Mesendoderm (in vitro differentiated cells): ENCODE measurements around the gene ARHGEF35.
"Not testable (repeated sequence)": the region's sequence is repeated elsewhere in the genome, so short reads cannot be mapped to it uniquely, and the experiment has no call there.

ENCODE experiments used
- DNase-seq: peaks from one replicate; pipeline ENCODE4 v3.0.0; 2013
- H2AK5ac ChIP-seq: 2 replicates; pipeline ENCODE4 v1.6.1; 2013; ENCODE audit warnings: low read length, inconsistent platforms
- H2BK120ac ChIP-seq: 2 replicates; pipeline ENCODE4 v1.6.1; 2013; ENCODE audit warnings: low read depth, mild to moderate bottlenecking, low read length, moderate library complexity, mixed read lengths
- H2BK15ac ChIP-seq: replicated peaks from 2 replicates; pipeline ENCODE4 v1.6.1; 2013; ENCODE audit warnings: low read depth, mild to moderate bottlenecking, moderate library complexity
- H2BK5ac ChIP-seq: 2 replicates; pipeline ENCODE4 v1.6.1; 2013; ENCODE audit warnings: low read length, inconsistent platforms
- H3K18ac ChIP-seq: 2 replicates; pipeline ENCODE4 v1.6.1; 2013; ENCODE audit warnings: mild to moderate bottlenecking, low read length, mixed read lengths
- H3K23ac ChIP-seq: one replicate; pipeline ENCODE4 v1.6.1; 2013; ENCODE audit warnings: low read length
- H3K27ac ChIP-seq: 2 replicates; pipeline ENCODE4 v1.5.1; 2013; ENCODE audit warnings: low read depth, mild to moderate bottlenecking, inconsistent platforms, low read length, moderate library complexity
- H3K27me3 ChIP-seq: 2 replicates; pipeline ENCODE4 v1.6.1; 2013; ENCODE audit warnings: low read length, control low read depth, mild to moderate bottlenecking, inconsistent platforms; ENCODE audit not compliant: insufficient read depth, poor library complexity
- H3K36me3 ChIP-seq: 2 replicates; pipeline ENCODE4 v1.6.1; 2013; ENCODE audit warnings: low read length, inconsistent platforms; ENCODE audit not compliant: control insufficient read depth, insufficient read depth
- H3K4ac ChIP-seq: one replicate; pipeline ENCODE4 v1.6.1; 2013; ENCODE audit warnings: low read depth, mild to moderate bottlenecking, low read length, moderate library complexity
- H3K4me1 ChIP-seq: 2 replicates; pipeline ENCODE4 v1.6.1; 2013; ENCODE audit warnings: low read depth, low read length, inconsistent platforms; ENCODE audit not compliant: control insufficient read depth
- H3K4me2 ChIP-seq: 2 replicates; pipeline ENCODE4 v1.6.1; 2013; ENCODE audit warnings: low read length
- H3K4me3 ChIP-seq: 2 replicates; pipeline ENCODE4 v1.5.1; 2013; ENCODE audit warnings: mild to moderate bottlenecking, low read length
- H3K56ac ChIP-seq: one replicate; pipeline ENCODE4 v1.6.1; 2013; ENCODE audit warnings: low read length
- H3K79me1 ChIP-seq: 2 replicates; pipeline ENCODE4 v1.6.1; 2013; ENCODE audit warnings: low read length, inconsistent platforms
- H3K79me2 ChIP-seq: 2 replicates; pipeline ENCODE4 v1.6.1; 2013; ENCODE audit warnings: mild to moderate bottlenecking, low read length; ENCODE audit not compliant: control insufficient read depth, insufficient read depth
- H3K9ac ChIP-seq: 2 replicates; pipeline ENCODE4 v1.6.1; 2013; ENCODE audit warnings: low read length, inconsistent platforms
- H4K5ac ChIP-seq: one replicate; pipeline ENCODE4 v1.6.1; 2013; ENCODE audit warnings: low read length
- H4K8ac ChIP-seq: one replicate; pipeline ENCODE4 v1.6.1; 2013; ENCODE audit warnings: low read depth, mild to moderate bottlenecking, control low read depth, low read length, moderate library complexity
- WGBS: extraction: QIAGEN DNeasy Blood & Tissue Kit; methylation state at CpG from one replicate; pipeline ENCODE4 v1.1.7; 2013; ENCODE audit warnings: low lambda C conversion rate, missing lambda C conversion rate; ENCODE audit not compliant: insufficient coverage; ENCODE audit errors: extremely low coverage; 5-methylcytosine and 5-hydroxymethylcytosine counted together

The ARHGEF35 gene

GRCh38 chr7:144231027-144231426, 35.4 kb upstream of the ARHGEF35 start:
- not testable (repeated sequence) for H2BK120ac ChIP-seq, H3K56ac ChIP-seq, H3K4me2 ChIP-seq, DNase-seq, H4K8ac ChIP-seq, H3K27ac ChIP-seq, H2BK5ac ChIP-seq, H4K5ac ChIP-seq, H3K4me3 ChIP-seq, H3K79me2 ChIP-seq, H3K18ac ChIP-seq, H2BK15ac ChIP-seq, H3K79me1 ChIP-seq, H3K4ac ChIP-seq, H2AK5ac ChIP-seq, H3K36me3 ChIP-seq, H3K23ac ChIP-seq, H3K9ac ChIP-seq, H3K27me3 ChIP-seq, H3K4me1 ChIP-seq
- WGBS, result no CpG with 5 or more reads among the region's 2 CpGs

GRCh38 chr7:144228810-144229209, 33.2 kb upstream of the ARHGEF35 start:
- DNase-seq, H3K4ac ChIP-seq, H4K8ac ChIP-seq, H3K36me3 ChIP-seq, H3K27ac ChIP-seq, H3K23ac ChIP-seq, H2BK15ac ChIP-seq, H3K79me1 ChIP-seq, H3K56ac ChIP-seq, H3K27me3 ChIP-seq, H2AK5ac ChIP-seq, H3K18ac ChIP-seq, H2BK120ac ChIP-seq, H4K5ac ChIP-seq, H3K4me1 ChIP-seq, H3K4me2 ChIP-seq, H3K79me2 ChIP-seq, H3K4me3 ChIP-seq, H2BK5ac ChIP-seq, H3K9ac ChIP-seq: not testable (repeated sequence)
- WGBS, result no CpG with 5 or more reads among the region's 3 CpGs

- H4K5ac ChIP-seq, H3K23ac ChIP-seq, H3K36me3 ChIP-seq, H3K4me1 ChIP-seq, H3K4me2 ChIP-seq, DNase-seq, H3K79me1 ChIP-seq, H3K4ac ChIP-seq, H2BK120ac ChIP-seq, H3K79me2 ChIP-seq, H3K18ac ChIP-seq, H3K4me3 ChIP-seq, H3K27me3 ChIP-seq, H2BK15ac ChIP-seq, H3K56ac ChIP-seq, H2AK5ac ChIP-seq, H2BK5ac ChIP-seq, H3K9ac ChIP-seq, H4K8ac ChIP-seq, H3K27ac ChIP-seq: not testable (repeated sequence)
- WGBS, result no CpG with 5 or more reads among the region's 4 CpGs
Measured at GRCh38 chr7:144226866-144227265, 31.2 kb upstream of the ARHGEF35 start.

- H3K27me3 ChIP-seq, H2BK15ac ChIP-seq, H2BK5ac ChIP-seq, H2BK120ac ChIP-seq, H2AK5ac ChIP-seq, H4K8ac ChIP-seq, H3K9ac ChIP-seq, H3K4me1 ChIP-seq, H3K18ac ChIP-seq, H3K79me2 ChIP-seq, DNase-seq, H3K4me2 ChIP-seq, H3K4ac ChIP-seq, H3K27ac ChIP-seq, H3K56ac ChIP-seq, H4K5ac ChIP-seq, H3K79me1 ChIP-seq, H3K23ac ChIP-seq, H3K36me3 ChIP-seq, H3K4me3 ChIP-seq: not testable (repeated sequence)
Measured at GRCh38 chr7:144223675-144224074, 28.0 kb upstream of the ARHGEF35 start.

- H4K8ac ChIP-seq, H2AK5ac ChIP-seq, H2BK120ac ChIP-seq: not testable (repeated sequence)
Measured at GRCh38 chr7:144220531-144220930, 24.9 kb upstream of the ARHGEF35 start.

GRCh38 chr7:144219149-144219548, 23.5 kb upstream of the ARHGEF35 start:
- not testable (repeated sequence) for H2BK15ac ChIP-seq, H3K9ac ChIP-seq, H3K4me3 ChIP-seq, H3K27ac ChIP-seq, H2BK5ac ChIP-seq, H3K79me1 ChIP-seq, H3K18ac ChIP-seq, H3K4me1 ChIP-seq, H3K4me2 ChIP-seq, H3K36me3 ChIP-seq, DNase-seq, H2BK120ac ChIP-seq, H4K5ac ChIP-seq, H3K79me2 ChIP-seq, H3K4ac ChIP-seq, H2AK5ac ChIP-seq, H3K27me3 ChIP-seq, H3K56ac ChIP-seq, H3K23ac ChIP-seq, H4K8ac ChIP-seq
- WGBS, result no CpG with 5 or more reads among the region's 4 CpGs

More at GRCh38 chr7:144220531-144220930, 24.9 kb upstream of the ARHGEF35 start:
- H2BK15ac ChIP-seq, H3K9ac ChIP-seq, H3K79me1 ChIP-seq, H3K4ac ChIP-seq, H3K18ac ChIP-seq, H3K23ac ChIP-seq, H3K27ac ChIP-seq, H3K27me3 ChIP-seq, H3K4me3 ChIP-seq, H4K5ac ChIP-seq, H3K4me2 ChIP-seq, H3K36me3 ChIP-seq, H3K56ac ChIP-seq, H3K4me1 ChIP-seq, H2BK5ac ChIP-seq, DNase-seq, H3K79me2 ChIP-seq: not testable (repeated sequence)
